HG03439 (cell line): ENCODE measurements around the gene TNPO3.

ENCODE experiments used
- ATAC-seq: cut with Tn5 transposase; IDR thresholded peaks from one replicate; pipeline ENCODE4 v1.9.1; 2021; ENCODE audit warnings: mild to moderate bottlenecking, moderate library complexity; ENCODE audit not compliant: unreplicated experiment

TNPO3 gene

DNA sequence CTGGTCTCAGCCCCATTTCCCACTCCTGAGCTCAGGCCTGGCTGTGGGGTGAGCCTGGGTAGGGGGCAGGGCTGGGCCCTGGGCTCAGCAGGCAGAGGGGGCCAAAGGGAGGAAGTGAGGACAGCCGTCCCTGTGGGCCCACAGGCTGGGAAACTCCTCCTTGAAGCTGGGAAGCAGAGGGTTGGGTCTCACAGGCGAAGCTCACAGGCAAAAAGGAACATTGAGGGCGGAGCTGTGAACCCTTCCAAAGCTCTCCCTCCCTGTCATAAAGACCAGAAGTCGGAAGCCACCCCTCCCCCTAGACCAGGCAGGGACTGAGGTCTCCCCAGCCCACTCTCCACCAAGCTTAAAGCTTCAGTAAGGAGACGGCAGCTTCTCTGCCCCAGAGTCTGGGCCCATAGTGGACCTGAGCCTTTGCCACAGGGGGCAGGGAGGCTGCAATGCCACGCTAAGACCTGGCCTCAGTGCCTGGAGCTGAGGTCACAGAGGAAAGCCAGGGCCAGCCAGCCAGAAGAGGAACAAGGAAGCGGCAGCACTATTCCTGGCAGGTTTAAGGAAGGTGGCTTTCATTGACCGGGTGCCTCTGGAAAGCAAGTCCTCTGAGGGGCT, 143.4 kb downstream of the TNPO3 start:
- no peak for ATAC-seq

DNA sequence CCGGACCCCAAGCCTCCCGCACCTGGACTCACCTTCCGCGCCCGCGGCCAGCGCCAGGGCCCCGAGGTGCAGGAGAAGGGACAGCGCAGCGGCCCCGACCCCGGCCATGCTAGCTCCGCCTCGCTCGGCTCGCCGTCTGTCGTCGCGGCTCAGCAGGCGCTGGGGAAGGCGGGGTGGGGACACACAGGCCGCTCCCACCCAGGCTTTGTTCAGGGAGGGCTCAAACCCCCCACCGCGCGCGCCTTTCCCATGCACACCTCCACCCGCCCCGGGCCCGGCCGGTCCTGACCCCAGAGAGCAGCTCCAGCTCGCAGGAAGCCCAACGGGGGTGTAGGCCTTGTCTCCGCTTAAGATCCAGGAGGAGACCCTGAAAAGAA, 144.4 kb downstream of the TNPO3 start, which contains the start of gene KCP:
Gene KCP (minus strand): TSS at position 141 of the 377 bp plus-strand sequence. CDS start 33 bp downstream, at position 108.
- ATAC-seq: no peak

DNA sequence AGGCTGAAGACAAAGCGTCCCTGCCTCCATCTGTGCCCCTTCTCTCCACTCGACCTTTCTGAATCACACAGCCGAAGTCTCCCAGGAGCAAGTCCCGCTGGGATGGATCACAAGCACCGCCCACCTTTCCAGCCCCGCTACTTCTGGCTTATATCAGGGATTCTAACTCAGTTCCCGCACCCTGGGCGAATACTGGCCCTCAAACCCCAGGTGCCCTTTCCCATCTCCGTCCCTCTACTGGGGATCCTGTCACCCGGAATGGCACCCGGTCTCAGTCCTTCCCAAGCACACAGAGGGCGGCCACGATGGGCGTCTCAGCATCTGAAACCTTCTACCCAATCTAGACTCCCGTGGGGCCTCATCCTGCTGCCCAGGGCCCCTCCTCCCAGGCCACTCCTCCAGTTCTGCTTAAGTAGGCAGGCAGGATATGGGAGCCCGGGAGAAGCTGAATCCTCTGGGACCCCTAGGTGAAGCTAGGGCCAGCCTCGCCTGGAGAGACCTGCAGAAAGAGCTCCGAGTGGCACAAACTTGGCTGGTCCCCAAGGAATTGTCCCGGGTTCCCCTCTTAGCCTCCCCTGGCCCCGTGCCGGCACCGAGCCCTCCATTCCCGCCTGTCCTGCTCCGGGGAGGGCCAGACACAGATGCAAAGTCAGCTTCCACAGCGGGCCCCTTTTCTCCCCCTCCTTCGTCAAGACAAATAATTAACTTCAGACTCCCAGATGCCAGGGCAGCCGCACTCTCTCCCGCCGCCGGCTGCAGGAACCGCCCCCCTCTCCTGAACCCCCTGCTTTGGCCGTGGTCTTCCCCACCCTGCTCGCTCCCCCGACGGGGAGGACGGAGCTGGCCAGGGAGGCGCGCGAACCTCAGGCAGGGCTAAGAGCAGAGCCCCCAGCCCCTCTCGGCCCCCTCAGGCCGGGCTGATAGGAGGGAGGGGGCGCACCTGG, 145.0 kb downstream of the TNPO3 start:
- ATAC-seq: no peak

DNA sequence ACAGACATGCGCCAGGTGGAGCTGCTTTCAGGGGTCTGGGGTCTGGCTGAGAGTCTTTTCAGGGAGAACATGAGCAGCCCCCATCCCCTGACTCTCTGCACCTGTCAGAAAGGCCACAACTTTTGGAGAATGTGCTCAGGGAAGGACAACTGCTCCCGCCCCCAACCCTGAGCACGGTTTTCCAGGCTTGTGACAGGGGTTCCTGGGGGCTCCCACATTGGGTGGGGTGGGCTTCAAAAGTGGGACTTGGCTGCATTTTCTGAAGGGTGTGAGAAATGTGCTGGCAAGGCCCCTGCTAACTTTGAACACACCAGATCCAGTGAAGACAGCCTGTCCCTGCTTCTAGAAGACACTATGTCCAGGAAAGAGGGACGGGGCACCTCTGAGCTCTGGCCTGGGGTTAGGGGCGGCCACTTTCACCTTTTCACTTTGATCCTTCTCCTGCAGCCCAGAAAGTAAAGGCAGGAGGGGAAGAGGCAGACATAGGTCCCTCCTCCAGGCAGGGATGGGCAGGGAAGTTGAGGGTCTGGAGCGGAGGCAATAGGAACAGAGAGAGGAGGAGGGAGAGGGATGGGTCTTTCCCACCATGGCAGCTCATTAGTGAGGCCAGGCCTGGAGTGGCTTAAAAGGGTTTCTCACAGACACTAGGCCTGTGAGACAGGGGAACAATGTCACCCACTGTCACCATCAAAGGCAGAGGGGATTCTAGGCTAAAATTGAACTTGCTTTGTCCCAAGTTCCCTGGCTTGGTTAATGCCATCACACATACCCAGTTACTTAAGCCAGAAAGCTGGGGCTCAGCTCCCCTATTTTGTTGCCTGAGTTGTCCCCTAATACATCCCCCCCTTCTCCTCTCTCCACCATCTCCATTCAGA, 145.9 kb downstream of the TNPO3 start:
- no peak for ATAC-seq

DNA sequence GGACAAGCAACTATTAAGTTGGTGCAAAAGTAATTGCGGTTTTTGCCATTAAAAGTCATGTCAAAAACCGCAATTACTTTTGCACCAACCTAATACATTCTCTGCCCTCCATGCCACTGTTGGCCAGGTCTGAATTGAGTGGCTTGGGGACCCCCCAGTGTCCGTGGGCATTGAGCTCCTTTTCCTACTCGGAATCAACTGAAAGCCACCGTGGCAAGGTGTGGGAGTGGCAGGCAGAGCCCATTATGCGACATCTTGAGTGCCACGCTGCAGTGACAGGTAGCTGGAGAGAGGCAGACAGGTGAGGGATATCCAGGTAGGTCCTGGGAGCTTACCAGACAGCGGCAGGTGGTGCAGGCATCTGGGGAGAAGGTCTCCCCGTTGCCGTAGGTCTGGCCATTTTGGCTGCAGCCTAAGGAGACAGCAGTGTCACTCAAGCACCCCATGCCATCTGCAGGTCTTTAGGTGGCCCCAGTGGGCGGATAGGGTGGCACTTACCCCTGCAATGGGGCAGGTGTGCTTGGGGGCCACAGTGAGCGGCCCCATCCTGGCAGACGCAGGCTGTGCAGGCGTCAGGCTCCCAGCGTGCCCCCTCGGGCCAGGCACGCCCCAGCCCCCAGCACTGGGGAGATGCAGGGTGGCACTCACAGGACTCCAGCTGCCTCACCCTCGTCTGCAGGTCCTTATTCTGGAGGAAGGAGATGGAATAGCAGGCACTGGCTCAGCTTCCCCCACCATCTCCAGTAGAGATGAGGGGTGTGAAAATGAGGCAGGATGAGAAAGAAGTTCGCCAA, 147.9 kb downstream of the TNPO3 start:
- ATAC-seq: no peak

DNA sequence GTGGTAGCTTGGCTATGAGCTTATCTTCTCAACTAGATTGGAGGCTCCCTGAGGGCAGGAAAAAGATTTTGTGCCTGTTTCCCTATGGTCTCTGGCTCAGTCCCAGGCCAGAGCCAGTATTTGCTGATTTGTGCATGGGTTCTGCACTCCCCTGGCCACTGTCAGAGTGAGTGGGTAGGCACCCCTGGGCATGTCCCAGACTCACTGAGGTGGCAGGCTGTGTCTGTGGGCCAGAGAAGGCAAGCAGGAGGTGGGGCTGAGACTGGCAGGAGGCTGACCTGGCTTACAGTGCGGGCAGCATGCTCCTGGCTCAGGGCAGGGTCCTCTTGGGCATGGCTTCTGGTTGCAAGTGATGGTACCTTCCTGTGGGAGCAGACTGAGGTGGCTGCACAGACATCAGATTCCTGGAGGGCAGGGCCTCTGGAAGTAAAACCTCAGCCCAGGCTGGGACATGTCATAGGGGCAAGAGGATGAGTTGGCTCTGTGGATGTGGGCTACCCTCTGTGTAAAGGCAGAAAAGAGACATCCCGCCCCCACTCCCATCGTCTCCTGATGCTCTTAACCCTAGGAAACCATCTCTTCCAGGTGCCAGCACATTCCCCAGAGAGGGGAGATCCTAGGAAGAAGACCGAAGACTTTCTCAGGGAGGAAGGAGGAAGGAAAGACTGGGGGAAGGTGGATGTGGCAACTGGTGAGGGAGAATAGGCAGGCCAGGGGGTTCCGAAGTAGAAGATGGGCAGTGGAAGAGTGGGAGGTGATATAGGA, 148.7 kb downstream of the TNPO3 start:
- no peak for ATAC-seq

DNA sequence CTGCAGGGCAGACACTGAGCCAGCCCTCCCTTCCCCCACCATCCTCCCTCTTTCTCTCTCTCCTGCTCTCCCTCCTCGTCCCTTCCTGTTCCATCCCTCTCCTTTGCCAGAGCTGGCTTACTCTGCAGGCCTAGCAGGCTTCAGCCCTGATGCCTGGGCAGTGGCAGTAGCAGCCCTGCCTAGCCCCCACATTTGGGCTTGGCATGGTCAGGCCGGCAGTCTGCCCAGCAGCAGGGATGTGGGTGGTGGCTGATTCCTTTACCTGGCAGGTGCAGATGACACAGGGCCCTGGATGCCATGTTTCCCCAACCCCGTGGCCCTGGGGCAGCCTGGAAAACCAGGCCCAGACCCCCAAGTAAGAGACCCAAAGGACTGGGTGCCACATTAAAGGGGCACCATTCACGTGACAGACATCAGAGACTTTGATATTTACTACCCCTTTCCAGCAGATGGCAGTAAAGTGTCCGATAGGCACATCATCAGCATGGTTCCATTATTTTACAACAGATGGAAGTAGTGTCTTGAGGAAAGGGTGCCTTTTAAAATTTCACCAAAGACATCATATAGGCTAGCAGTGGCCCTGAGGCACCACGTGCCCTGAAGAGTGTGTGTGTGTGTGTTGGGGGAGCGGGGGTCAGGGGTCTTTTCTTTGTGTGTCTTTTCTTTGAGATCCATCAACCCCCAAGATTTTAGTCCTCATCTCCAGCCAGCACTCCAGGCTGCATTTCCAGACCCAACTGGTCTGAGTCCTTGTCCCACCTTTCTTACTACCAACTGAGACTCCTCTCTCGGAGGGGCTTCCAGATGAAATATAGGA, 150.3 kb downstream of the TNPO3 start:
- no peak for ATAC-seq
